GM12872 (cell line): Measurements from ENCODE around the gene CHRNA1.

Source experiments
- TF ChIP-seq, protein P1 (sequence below): IDR thresholded peaks from 3 replicates; pipeline ENCODE4 v1.5.1; 2011; ENCODE audit warnings: low read depth, mild to moderate bottlenecking, low read length, moderate library complexity; ENCODE audit not compliant: insufficient read depth

Gene CHRNA1

DNA sequence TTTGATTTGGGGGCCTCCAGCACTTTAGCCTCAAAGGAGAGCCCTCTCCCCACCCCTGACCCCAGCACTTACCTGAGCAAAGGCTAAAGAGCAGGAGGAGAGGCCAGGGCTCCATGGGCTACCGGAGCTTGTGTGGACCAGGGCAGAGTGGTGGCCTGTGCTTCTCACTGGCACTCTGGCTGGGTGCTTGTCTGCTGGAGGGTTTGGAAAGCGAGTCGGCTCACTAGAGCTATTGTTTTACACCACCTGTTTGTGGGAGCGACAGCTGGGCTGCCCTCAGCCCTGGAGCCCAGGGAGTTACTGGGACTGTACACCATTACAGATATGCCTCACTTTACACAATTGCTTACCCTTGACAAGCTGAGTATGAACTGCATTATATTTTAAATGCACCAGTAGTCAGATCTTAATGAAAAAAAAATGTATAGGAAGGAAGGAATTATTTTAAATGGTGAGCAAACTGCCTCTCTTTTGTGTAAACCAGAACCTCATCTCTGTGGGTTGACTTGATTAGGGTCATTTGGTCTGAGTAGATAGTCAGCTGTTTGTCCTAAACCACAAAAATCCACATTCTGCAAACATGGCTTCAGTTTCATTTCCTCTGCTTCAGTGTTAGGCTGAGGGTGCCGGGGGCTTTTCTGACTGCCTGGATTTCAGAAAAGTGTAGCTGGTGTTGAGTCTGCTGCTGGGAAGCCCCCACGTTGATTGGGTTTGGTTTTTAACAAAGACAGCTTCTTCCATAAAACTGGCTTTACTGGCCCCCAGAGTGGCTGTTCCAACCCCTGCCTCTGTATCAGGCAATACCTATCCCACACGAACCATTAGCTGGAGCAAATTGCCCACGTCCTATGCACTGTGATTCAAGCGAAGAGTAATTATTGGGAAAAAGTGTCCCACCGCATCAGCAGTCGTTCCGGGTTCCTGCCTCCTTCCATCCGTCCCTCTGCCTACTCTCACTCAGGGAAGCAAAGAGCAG, at the start of gene CHRNA1:
CHRNA1 (minus strand) TSS at position 193 of the 976 bp plus-strand sequence; CDS start at position 115, 78 bp downstream.
- TF ChIP-seq, protein P1, sequence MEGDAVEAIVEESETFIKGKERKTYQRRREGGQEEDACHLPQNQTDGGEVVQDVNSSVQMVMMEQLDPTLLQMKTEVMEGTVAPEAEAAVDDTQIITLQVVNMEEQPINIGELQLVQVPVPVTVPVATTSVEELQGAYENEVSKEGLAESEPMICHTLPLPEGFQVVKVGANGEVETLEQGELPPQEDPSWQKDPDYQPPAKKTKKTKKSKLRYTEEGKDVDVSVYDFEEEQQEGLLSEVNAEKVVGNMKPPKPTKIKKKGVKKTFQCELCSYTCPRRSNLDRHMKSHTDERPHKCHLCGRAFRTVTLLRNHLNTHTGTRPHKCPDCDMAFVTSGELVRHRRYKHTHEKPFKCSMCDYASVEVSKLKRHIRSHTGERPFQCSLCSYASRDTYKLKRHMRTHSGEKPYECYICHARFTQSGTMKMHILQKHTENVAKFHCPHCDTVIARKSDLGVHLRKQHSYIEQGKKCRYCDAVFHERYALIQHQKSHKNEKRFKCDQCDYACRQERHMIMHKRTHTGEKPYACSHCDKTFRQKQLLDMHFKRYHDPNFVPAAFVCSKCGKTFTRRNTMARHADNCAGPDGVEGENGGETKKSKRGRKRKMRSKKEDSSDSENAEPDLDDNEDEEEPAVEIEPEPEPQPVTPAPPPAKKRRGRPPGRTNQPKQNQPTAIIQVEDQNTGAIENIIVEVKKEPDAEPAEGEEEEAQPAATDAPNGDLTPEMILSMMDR: no peak

DNA sequence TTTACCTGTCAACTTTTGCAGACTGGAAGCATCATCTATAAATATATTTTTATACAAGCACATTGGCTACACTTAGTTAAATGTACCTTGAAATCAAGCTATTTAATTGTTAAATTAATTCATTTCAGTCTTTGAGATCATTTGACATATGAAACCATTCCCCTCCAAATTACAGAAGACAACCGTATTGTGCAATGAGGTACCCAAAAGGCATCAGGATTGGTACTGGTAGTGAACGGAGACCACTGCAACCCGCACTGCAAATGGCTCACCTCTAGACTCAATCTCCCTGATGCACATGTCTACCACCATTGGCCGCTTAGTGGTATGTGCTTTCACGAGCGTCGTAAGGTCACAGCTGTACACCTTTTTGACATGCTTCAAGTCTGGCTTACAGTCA, 47.8 kb upstream of the CHRNA1 start:
- TF ChIP-seq, protein P1: no peak

DNA sequence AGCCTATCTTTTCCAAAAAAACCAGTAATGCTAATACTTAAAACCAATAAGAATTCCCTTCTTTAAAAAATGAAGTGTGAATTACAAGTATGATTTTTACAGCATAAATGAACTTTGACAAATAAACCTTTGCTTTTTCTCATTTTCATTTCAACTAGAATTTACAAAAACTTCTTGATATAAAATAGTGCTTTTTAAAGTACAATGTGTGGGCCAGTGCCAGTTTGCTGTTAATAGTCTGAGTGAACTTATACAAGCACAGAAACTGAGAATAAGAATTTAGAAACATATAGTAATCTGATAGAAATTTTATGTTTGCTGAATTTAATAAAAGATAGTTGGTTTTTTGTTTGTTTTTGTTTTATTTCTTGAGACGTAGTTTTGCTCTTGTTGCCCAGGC, 43.7 kb upstream of the CHRNA1 start:
- TF ChIP-seq, protein P1: no peak

DNA sequence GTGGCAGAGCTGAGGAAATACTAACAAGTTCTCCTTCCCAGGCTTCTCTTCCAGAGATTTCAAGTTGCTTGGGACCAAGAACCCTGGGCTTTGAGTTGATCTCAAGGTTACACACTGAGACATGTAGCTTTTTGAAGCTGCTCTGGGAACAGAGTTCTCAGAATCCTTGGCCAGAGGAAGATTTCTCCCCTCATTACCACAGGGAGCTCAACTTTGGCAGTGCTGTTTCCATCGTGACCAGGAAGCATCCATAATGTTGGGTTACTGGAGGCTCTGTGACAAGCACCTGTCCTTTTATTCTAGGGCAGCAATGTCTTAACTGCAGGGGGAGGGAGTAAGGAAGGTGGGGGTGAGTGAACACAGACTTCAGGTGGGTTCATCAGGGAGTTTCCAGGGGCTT, 41.5 kb upstream of the CHRNA1 start:
- TF ChIP-seq, protein P1: no peak

DNA sequence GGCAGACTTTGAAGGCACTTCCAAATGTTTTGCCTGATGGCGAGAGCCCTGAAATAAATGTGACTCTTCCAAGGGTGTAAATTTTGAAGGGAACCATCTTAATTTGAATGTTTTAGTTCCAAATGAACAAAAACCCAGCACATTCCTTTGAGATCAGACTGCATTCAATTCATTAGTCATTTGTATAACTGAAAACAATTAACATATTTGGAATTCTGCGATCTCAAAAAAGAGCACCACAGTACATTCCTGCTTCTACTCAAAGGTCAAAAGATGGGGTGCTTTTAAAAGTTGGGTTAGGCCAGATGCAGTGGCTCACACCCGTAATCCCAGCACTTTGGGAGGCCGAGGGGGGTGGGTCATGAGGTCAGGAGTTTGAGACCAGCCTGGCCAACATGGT, 38.2 kb upstream of the CHRNA1 start:
- TF ChIP-seq, protein P1: no peak

DNA sequence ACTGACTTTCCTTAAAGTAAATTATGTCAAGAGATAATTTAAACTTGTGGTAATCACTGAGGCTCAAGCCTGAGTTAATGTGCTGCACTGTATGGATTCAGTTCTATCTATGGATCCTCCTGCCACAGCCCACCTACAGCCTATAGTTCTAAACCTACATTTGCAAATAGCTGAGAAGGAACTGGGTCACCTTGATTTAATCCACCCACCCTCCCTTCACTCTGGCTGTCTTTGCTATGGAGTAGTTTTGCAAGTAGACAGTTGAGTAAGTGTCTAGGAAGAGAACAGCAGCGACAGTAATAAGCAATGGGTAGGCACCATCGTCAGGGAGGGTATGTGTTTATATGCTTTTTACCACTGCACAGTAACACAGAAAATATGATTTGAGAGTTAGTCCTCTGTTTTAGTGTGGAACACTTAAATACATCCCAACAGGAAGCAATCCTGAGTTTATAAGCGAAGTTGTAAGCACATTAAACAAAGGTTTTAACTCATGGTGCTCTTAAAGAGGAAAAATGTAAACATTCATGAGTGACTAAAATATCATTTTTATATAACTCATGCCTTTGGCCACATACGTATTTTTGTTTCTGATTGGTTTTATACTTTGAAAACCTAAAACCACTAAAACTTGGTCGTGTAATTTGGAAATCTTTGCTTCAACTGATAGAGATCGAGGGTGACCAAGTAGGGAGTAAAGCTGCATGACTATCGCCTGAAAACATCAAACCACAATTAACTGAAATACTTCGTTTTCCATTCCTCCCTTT, 36.3 kb upstream of the CHRNA1 start:
- TF ChIP-seq, protein P1: no peak

DNA sequence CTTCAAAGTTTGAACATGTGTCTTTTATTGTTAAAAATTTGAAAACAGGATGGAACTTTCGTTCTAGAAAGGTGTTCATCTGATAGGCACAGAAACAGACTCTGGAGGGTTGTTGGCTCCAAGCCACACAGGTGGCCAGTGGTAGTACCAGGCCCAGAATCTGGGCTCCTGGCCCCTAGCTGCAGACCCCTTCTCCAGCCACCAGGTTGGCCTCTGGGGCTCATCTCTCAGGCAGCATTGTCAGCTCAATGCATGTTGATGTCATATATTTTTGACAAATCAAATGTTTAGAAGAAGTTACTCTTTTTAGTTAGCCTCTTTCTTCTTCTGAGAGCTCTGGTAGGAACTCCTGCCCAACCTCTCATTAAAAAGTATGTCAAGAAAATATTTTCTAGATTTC, 34.5 kb upstream of the CHRNA1 start:
- TF ChIP-seq, protein P1: no peak
